Right lobe of liver (tissue), 4 donors: ENCODE results near the gene TMEM106C.

Source experiments
- CTCF ChIP-seq, 4 donors: fragments of 200-600 bp in 3 of 4; fragments of 450-650 bp in 1 of 4; IDR thresholded peaks; one replicate each; pipeline versions ENCODE4 v1.5.1 to v1.8.0; 2016 to 2022; ENCODE audit warnings: antibody characterized with exemption in 4 of 4, mild to moderate bottlenecking in 2 of 4
- POLR2A ChIP-seq: fragments of 450-650 bp; IDR thresholded peaks from one replicate; pipeline ENCODE4 v1.6.1; 2017; ENCODE audit warnings: antibody characterized with exemption, mild to moderate bottlenecking
- donor health status: DM: no; HTN: no; CAD: no.
- donor health status: DM: no; HTN: no; CAD: no.
- donor health status: DM: no; HTN: yes; CAD: no.

- TF ChIP-seq CTCF (IDR thresholded peaks at IDR 0.05) (no peak), POLR2A (no peak)
These were observed 42.3 kb downstream of the TMEM106C start for GRCh38 chr12:48005750-48006021.
